ENCODE results near the gene TNFAIP2. TPM values are rescaled to one million over a fixed set of nuclear protein-coding genes. Genes with fewer than 3 reads are reported as not detected.

TNFAIP2 gene
- total and polyA plus RNA-seq, 9 of the 15 experiments (the other 6 are each of a cell fraction or from before 2014, with no cell fraction given) = 22.6 to 68.6 (median 44.6) TPM

GRCh38 chr14:103179094-103179493 is 55.8 kb downstream of the TNFAIP2 start:
- CTCF ChIA-PET (ENCODE audit: low intra/inter-chr PET ratio) = no interaction called here
- Histone ChIP-seq H4K20me1 (replicated peaks; ENCODE audit: control insufficient read depth, insufficient read depth, low read length) (no peaks in the 10 kb centered on the region), H3K36me3 (ENCODE audit: control insufficient read depth, insufficient read depth, low read length) (no peaks in the 10 kb centered on the region), H3K27me3 (ENCODE audit: control insufficient read depth in 2 of 2, insufficient read depth in 2 of 2, low read length in 2 of 2) (no peaks in the 10 kb centered on the region), H3K27ac (ENCODE audit: extremely low read depth, low read depth, low read length) (no peak overlapping the region), H3K4me1 (replicated peaks in 1 of 2; ENCODE audit: control insufficient read depth in 2 of 2, insufficient read depth in 2 of 2, low read length in 2 of 2) (peaks cover 0 to 2% of the 10 kb centered on the region in 2 experiments; a peak in 2 of 5 replicates), H3K4me2 (ENCODE audit: insufficient read depth, low read length) (no peak overlapping the region), H2AFZ (ENCODE audit: low read depth, low read length) (no peak overlapping the region), H3K9ac (ENCODE audit: insufficient read depth in 1 of 2, low read depth in 2 of 2, low read length in 2 of 2) (no peak overlapping the region), H3K79me2 (ENCODE audit: control insufficient read depth, insufficient read depth, low read length) (no peaks in the 10 kb centered on the region), H3K4me3 (no peak overlapping the region), H3K9me1 (ENCODE audit: control insufficient read depth, insufficient read depth, low read length) (no peaks in the 10 kb centered on the region), H3K9me3 (replicated peaks; ENCODE audit: control insufficient read depth, insufficient read depth, low read depth, low read length) (0 out of 2 replicates have a peak, but pooled peaks cover 2% of the 10 kb centered on the region)
- in situ Hi-C loops (cut with MboI) = no loop called here
- POLR2A ChIA-PET = interaction anchor here (0.7 to 1.3 kb wide), 3 partner anchors 21 to 115 kb away, joined by 3 to 4 read pairs (median 4); no protein-coding TSS in a partner anchor
- ATAC-seq = no peak
- FAIRE-seq = no peak
- intact Hi-C loops (cut with micrococcal nuclease) = no loop called here
- BruUV-seq (replicated peaks) = no TSS peak
- DNase-seq (ENCODE audit: extremely low read depth in 1 of 4, low spot score in 3 of 4) = no peak
- 30% methylated on average over 3 of the region's 5 CpGs for WGBS (ENCODE audit: insufficient coverage, low coverage, missing lambda C conversion rate)
- no peak for TF ChIP-seq MTA1 (IDR thresholded peaks at IDR 0.05; ENCODE audit: borderline replicate concordance)
- no peak for TF ChIP-seq HLTF (IDR thresholded peaks at IDR 0.05)
- TF ChIP-seq SMAD2 (IDR thresholded peaks at IDR 0.05; ENCODE audit: low read depth, low read length) = no peak
- no peak for TF ChIP-seq RBM17 (IDR thresholded peaks at IDR 0.05; ENCODE audit: borderline replicate concordance, low read depth, low read length)
- TF ChIP-seq SAFB2 (IDR thresholded peaks at IDR 0.05; ENCODE audit: borderline replicate concordance, low read depth, low read length, severe bottlenecking) = no peak
- no peak for TF ChIP-seq MCM7 (IDR thresholded peaks at IDR 0.05)
- no peak for TF ChIP-seq GTF3C2 (IDR thresholded peaks at IDR 0.05; ENCODE audit: borderline replicate concordance, extremely low read depth, insufficient read length)

All from K562 (cell line).